Measurements from ENCODE around the gene CYP4F2.
"Not testable (repeated sequence)": the region's sequence is repeated elsewhere in the genome, so short reads cannot be mapped to it uniquely, and the experiment has no call there.

Gene CYP4F2

GRCh38 chr19:15900032-15900431 lies 2.2 kb upstream of the CYP4F2 start:
- not testable (repeated sequence) for DNase-seq (ENCODE audit: low read depth)

GRCh38 chr19:15899561-15899960 lies 1.7 kb upstream of the CYP4F2 start:
- not testable (repeated sequence) for DNase-seq (ENCODE audit: low read depth)

- DNase-seq (ENCODE audit: low read depth): no peak
Measured at GRCh38 chr19:15897026-15897737, 692 bp downstream of the CYP4F2 start.

GRCh38 chr19:15895876-15896430 lies 1.9 kb downstream of the CYP4F2 start:
- no peak for DNase-seq (ENCODE audit: low read depth)

GRCh38 chr19:15894359-15894758 lies 3.5 kb downstream of the CYP4F2 start:
- DNase-seq (ENCODE audit: low read depth): no peak

- DNase-seq (ENCODE audit: low read depth): no peak
Measured at GRCh38 chr19:15893477-15893876, 4.4 kb downstream of the CYP4F2 start.

GRCh38 chr19:15892012-15892411 lies 5.9 kb downstream of the CYP4F2 start:
- no peak for DNase-seq (ENCODE audit: low read depth)

GRCh38 chr19:15891434-15891833 lies 6.4 kb downstream of the CYP4F2 start:
- DNase-seq (ENCODE audit: low read depth): no peak

- DNase-seq (ENCODE audit: low read depth): not testable (repeated sequence)
Measured at GRCh38 chr19:15889339-15889738, 8.5 kb downstream of the CYP4F2 start.

- DNase-seq (ENCODE audit: low read depth): no peak
Measured at GRCh38 chr19:15885919-15886318, 12.0 kb downstream of the CYP4F2 start.

GRCh38 chr19:15885167-15885566 lies 12.7 kb downstream of the CYP4F2 start:
- no peak for DNase-seq (ENCODE audit: low read depth)

- DNase-seq (ENCODE audit: low read depth): not testable (repeated sequence)
Measured at GRCh38 chr19:15883329-15883728, 14.5 kb downstream of the CYP4F2 start.

- no peak for DNase-seq (ENCODE audit: low read depth)
Measured at GRCh38 chr19:15874821-15875474, 22.9 kb downstream of the CYP4F2 start.

- DNase-seq (ENCODE audit: low read depth): not testable (repeated sequence)
Measured at GRCh38 chr19:15873771-15874170, 24.1 kb downstream of the CYP4F2 start.

GRCh38 chr19:15871570-15871969 lies 26.3 kb downstream of the CYP4F2 start:
- DNase-seq (ENCODE audit: low read depth): no peak

- no peak for DNase-seq (ENCODE audit: low read depth)
Measured at GRCh38 chr19:15869873-15870272, 28.0 kb downstream of the CYP4F2 start.

- DNase-seq (ENCODE audit: low read depth): peak; percentile 7
Measured at GRCh38 chr19:15869109-15869555, 28.7 kb downstream of the CYP4F2 start.

GRCh38 chr19:15866636-15867035 lies 31.2 kb downstream of the CYP4F2 start:
- no peak for DNase-seq (ENCODE audit: low read depth)

- DNase-seq (ENCODE audit: low read depth): no peak
Measured at GRCh38 chr19:15864824-15865223, 33.0 kb downstream of the CYP4F2 start.

GRCh38 chr19:15863272-15863671 lies 34.6 kb downstream of the CYP4F2 start:
- DNase-seq (ENCODE audit: low read depth): no peak

- no peak for DNase-seq (ENCODE audit: low read depth)
Measured at GRCh38 chr19:15862444-15862843, 35.4 kb downstream of the CYP4F2 start.

GRCh38 chr19:15860522-15860921 lies 37.4 kb downstream of the CYP4F2 start:
- no peak for DNase-seq (ENCODE audit: low read depth)

GRCh38 chr19:15859187-15859586 lies 38.7 kb downstream of the CYP4F2 start:
- no peak for DNase-seq (ENCODE audit: low read depth)

Measured in T follicular helper cell (primary cell).